ENCODE measurements around the gene ELN. TPM values are rescaled to one million over a fixed set of nuclear protein-coding genes. Genes with fewer than 3 reads are reported as not detected.
A peak's percentile ranks its signal among the peaks of the same experiment; 100 is the strongest.

The ELN gene
- total and polyA plus RNA-seq, 8 donors = 202 to 673 (median 229) TPM

- no peaks in the 10 kb centered on the region for H3K27me3 ChIP-seq
- TF ChIP-seq CTCF (IDR thresholded peaks at IDR 0.05) = no peak
- H3K36me3 ChIP-seq = no peaks in the 10 kb centered on the region
- H3K9me3 ChIP-seq = no peaks in the 10 kb centered on the region
- DNase-seq = peak in 1 of 4 donors; percentile 34
- no peak overlapping the region for H3K4me3 ChIP-seq
- intact Hi-C loops (cut with DNase I) = loop anchor here in 1 of 2 donors (10.0 kb wide), 3 partner anchors 105 to 335 kb away; partner anchors contain the start of gene EIF4H
- no peaks in the 10 kb centered on the region for H3K4me1 ChIP-seq
- ATAC-seq = no peak
- H3K27ac ChIP-seq = no peak overlapping the region
These were observed 42.0 kb downstream of the ELN start for GRCh38 chr7:74069790-74070618.

GRCh38 chr7:74070619-74070921, 42.6 kb downstream of the ELN start:
- DNase-seq = peak in 1 of 4 donors; percentile 40
- no peak for ATAC-seq
- TF ChIP-seq CTCF (IDR thresholded peaks at IDR 0.05) = no peak
- H3K9me3 ChIP-seq = no peaks in the 10 kb centered on the region
- H3K4me1 ChIP-seq = no peaks in the 10 kb centered on the region
- intact Hi-C loops (cut with DNase I) = loop anchor here in 1 of 2 donors (10.0 kb wide), 2 partner anchors 104 to 314 kb away; partner anchors contain the start of gene EIF4H
- H3K36me3 ChIP-seq = no peaks in the 10 kb centered on the region
- H3K27ac ChIP-seq = no peak overlapping the region
- H3K27me3 ChIP-seq = no peaks in the 10 kb centered on the region
- no peak overlapping the region for H3K4me3 ChIP-seq

GRCh38 chr7:74071121-74071520, 43.1 kb downstream of the ELN start:
- no peaks in the 10 kb centered on the region for H3K36me3 ChIP-seq
- DNase-seq (no peak), ATAC-seq (no peak)
- no peak overlapping the region for H3K4me3 ChIP-seq
- H3K4me1 ChIP-seq = no peaks in the 10 kb centered on the region
- no peak overlapping the region for H3K27ac ChIP-seq
- TF ChIP-seq CTCF (IDR thresholded peaks at IDR 0.05) = no peak
- H3K9me3 ChIP-seq = no peaks in the 10 kb centered on the region
- no peaks in the 10 kb centered on the region for H3K27me3 ChIP-seq
- intact Hi-C loops (cut with DNase I) = loop anchor here in 1 of 2 donors (10.0 kb wide), 2 partner anchors 104 to 314 kb away; partner anchors contain the start of gene EIF4H

- no peak for TF ChIP-seq CTCF (IDR thresholded peaks at IDR 0.05)
- Histone ChIP-seq H3K27me3 (no peaks in the 10 kb centered on the region), H3K36me3 (no peaks in the 10 kb centered on the region), H3K27ac (no peak overlapping the region), H3K4me1 (no peaks in the 10 kb centered on the region), H3K4me3 (no peak overlapping the region), H3K9me3 (no peaks in the 10 kb centered on the region)
- intact Hi-C loops (cut with DNase I) = loop anchor here in 1 of 2 donors (10.0 kb wide), 2 partner anchors 100 to 310 kb away; partner anchors contain the start of gene EIF4H
- ATAC-seq = no peak
- DNase-seq = no peak
These were observed 46.8 kb downstream of the ELN start for GRCh38 chr7:74074770-74075169.

- DNase-seq (no peak), ATAC-seq (no peak)
- no peaks in the 10 kb centered on the region for H3K36me3 ChIP-seq
- H3K4me1 ChIP-seq = peaks cover 5 to 6% of the 10 kb centered on the region in 2 donors
- H3K4me3 ChIP-seq = no peak overlapping the region
- no peaks in the 10 kb centered on the region for H3K27me3 ChIP-seq
- no peak for TF ChIP-seq CTCF (IDR thresholded peaks at IDR 0.05)
- no peak overlapping the region for H3K27ac ChIP-seq
- intact Hi-C loops (cut with DNase I) = loop anchor here in 1 of 2 donors (10.0 kb wide), 2 partner anchors 96 to 306 kb away; partner anchors contain the start of gene EIF4H
- no peaks in the 10 kb centered on the region for H3K9me3 ChIP-seq
These were observed 50.5 kb downstream of the ELN start for GRCh38 chr7:74078461-74078860.
